Transverse colon (tissue), 3 donors: ENCODE data around the gene TXNDC17.

ENCODE experiments used
- EP300 ChIP-seq: sonication (generic); formaldehyde crosslinking; IDR thresholded peaks from one replicate; pipeline ENCODE4 v1.6.1; 2017; ENCODE audit warnings: antibody characterized with exemption, low read depth
- POLR2A ChIP-seq: fragments of 450-650 bp; IDR thresholded peaks from one replicate; pipeline ENCODE4 v1.6.1; 2016; ENCODE audit warnings: antibody characterized with exemption, mild to moderate bottlenecking, moderate library complexity
- TF ChIP-seq, protein P1 (sequence below), 5 experiments: fragments of 200-600 bp in 3 of 5; fragments of 450-650 bp in 2 of 5; sonication (generic) in 3 of 5; IDR thresholded peaks; 1 replicate in 2 of 5; 2 replicates in 3 of 5; pipeline ENCODE4 v1.5.1; 2016 to 2017; ENCODE audit warnings: antibody characterized with exemption in 5 of 5, inconsistent platforms in 3 of 5, mild to moderate bottlenecking in 2 of 5, moderate library complexity in 1 of 5

DNA sequence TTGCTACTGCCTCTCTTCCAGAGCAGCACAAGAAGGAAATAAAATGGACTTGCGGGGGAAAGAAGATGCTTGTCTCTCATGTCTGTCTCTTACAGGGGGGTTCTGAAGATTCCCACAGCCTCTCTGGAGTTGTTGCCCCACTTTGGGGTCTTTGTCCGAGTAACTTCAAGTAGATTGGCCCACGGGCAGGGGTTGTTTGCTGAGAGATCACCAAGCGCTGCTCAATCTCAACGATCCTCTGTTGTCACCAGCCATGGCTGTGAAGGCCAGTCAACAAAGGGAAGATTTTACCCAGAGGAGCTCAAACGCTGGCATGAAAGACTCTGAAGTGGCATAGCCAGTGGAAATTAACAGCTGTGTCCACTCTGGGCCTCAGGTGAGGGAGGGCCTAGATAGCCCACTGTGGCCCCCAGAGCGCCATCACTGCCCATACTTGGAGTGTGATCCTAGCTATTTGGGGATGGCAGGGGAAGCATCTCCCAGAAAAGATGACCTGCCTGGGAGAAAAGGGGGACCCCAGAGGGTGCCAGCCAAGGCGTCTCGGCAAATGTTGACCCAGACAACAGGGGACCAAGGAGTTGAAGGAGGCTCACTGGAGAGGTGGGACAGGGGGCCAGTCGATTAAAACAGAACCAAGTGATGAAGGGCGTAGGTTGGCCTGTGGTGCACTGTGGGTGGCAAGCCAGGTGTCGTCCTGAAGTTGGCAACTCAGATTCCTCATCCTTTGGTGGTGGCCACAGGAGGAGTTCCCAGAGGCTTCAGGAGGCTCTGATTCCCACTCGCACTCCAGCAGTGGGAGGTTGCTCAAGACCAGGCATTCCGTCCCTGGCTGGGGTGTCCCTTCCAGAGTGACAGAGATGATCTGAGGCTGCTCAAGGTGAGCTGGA lies 44.3 kb downstream of the TXNDC17 start:
- TF ChIP-seq, protein P1, sequence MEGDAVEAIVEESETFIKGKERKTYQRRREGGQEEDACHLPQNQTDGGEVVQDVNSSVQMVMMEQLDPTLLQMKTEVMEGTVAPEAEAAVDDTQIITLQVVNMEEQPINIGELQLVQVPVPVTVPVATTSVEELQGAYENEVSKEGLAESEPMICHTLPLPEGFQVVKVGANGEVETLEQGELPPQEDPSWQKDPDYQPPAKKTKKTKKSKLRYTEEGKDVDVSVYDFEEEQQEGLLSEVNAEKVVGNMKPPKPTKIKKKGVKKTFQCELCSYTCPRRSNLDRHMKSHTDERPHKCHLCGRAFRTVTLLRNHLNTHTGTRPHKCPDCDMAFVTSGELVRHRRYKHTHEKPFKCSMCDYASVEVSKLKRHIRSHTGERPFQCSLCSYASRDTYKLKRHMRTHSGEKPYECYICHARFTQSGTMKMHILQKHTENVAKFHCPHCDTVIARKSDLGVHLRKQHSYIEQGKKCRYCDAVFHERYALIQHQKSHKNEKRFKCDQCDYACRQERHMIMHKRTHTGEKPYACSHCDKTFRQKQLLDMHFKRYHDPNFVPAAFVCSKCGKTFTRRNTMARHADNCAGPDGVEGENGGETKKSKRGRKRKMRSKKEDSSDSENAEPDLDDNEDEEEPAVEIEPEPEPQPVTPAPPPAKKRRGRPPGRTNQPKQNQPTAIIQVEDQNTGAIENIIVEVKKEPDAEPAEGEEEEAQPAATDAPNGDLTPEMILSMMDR (IDR thresholded peaks at IDR 0.05), result no peak
- TF ChIP-seq EP300, result no peak
- no peak for TF ChIP-seq POLR2A
